GF-D8 (cell line): Measurements from ENCODE around the gene CLCF1.

ENCODE experiments used
- DNase-seq: peaks from one replicate; lab custom pipeline; 2025; lab: John Stamatoyannopoulos, UW

Gene CLCF1

DNA sequence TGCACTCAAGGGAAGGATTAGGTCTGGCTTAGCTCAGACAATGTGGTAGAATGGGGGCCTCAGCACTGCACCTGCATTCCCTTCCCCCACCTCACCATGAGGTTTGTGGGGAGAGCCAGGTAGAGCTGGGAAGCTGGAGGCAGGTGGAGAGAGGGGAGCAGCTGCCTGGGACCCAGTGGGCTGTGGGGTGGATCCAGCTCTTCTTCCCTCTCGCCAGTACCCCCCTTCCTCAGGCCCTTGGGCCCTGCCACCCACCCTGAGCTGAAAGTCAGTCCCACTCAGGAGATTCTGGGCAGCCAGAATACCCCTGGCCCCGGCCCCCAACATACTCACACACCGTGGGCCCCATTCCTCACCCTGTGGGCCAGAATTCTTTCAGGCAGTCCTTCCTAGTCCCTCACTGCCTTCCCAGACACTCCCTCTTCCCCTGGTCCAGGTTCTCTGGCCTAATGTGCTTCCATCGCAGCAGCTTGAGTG, 17.0 kb downstream of the CLCF1 start:
- no peak for DNase-seq

DNA sequence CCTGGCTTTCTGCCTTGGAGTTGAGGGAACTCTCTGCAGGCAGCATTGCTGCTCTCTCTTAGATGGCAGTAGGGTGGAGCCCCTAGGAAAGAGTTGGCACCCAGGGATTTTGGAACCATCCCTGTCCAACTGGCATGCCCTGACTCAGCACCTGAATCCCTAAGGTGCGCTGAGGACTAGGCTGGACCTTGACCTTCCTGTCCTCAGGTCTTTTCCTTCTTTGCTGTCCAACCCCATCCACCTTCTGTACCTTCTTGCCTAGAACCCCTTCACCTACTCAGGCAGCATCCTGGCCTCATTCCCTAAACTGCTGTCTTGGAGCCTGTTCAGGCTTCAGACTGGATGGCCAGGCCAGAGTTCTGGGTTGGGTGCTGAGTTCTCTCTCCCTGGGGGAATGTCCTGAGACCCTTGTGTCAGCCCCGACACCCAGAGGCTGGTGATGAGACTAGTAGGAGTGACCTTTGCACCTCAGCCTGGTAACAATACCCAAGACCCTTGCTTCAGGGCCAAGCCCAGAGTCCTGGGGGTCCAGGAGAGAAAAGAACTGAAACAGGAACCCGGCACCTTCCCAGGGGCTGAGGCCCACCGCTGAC, 17.5 kb downstream of the CLCF1 start:
- no peak for DNase-seq

DNA sequence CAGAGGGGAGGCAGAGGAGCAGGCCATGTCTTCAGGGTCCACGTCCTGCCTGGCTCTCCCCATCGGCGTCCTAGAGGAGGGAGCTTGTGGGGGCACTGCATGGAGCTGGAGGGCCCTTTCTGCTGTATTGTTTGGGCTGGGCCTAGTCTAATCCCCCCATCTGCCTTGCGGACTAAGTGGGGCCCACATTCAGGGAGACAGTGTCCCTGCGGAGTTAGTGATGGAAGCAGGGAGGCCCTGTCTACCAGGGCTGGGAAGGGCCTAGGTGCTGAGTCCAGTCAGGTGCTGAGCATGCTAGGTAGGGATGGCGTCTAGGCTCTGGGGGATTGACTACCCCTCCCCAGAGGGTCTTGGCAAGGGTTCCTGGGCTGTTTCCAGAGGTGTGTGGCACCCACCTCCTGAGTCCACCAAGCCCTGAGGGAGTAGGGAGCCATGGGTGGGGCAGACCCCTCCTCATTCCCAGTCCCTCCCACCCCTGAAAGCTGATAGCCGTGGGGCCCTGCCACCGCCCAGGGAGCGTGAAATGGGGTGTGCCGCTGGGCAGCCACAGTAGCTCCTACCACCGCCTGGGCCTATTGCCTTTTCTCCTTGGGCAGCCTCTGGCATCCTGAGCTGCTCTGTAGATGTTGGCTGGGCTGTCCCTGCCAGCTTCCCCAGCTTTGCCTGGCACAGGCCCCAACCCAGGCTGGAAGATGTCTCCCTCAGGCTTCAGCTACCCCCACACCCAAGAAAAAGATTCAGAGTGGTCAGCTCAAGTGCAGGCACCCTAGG, 18.2 kb downstream of the CLCF1 start:
- DNase-seq = no peak

DNA sequence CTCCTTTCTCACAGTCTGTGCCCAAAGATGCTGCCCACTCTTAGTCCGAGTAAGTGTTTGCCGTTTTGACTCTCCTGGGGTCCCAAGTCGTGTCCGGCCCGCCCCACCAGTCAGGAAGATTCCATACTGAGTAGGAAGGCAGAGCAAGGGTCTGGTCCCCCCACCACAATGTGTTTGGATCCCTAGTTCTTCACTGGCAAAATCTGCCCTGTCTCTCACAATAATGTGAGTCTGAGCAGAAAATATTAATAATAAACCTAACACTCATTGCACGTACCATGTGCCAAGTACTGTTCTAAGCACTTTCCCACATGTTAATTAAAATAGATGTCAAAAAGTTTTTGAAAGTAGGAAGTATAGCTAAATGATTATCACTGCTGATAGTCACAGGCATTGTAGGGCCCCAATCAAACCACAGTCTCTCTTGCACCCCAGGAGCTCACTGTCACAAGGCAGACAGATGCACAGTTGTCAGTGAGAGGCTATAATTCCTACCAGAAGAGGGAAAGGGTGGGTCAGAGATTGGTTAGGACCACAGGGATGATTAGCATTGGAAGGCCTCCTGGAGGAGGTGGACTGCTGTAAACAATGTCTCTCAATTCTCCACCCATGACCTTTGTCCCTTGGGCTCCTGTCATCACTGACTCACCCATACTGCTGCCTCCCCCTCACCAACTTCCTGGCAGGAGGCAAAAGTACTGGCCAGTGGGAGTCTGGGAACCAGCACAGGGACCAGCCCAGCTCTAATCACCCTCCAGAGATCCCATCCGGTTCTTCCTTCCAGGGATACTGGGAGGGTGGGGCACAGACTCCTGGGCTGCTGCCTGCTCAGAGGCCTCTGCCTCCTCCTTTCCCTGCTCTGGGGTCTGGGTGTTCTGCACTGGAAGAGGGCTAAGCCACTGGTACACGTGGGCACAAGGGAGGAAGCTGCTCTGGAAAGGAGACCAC, 19.0 kb downstream of the CLCF1 start:
- DNase-seq = no peak

DNA sequence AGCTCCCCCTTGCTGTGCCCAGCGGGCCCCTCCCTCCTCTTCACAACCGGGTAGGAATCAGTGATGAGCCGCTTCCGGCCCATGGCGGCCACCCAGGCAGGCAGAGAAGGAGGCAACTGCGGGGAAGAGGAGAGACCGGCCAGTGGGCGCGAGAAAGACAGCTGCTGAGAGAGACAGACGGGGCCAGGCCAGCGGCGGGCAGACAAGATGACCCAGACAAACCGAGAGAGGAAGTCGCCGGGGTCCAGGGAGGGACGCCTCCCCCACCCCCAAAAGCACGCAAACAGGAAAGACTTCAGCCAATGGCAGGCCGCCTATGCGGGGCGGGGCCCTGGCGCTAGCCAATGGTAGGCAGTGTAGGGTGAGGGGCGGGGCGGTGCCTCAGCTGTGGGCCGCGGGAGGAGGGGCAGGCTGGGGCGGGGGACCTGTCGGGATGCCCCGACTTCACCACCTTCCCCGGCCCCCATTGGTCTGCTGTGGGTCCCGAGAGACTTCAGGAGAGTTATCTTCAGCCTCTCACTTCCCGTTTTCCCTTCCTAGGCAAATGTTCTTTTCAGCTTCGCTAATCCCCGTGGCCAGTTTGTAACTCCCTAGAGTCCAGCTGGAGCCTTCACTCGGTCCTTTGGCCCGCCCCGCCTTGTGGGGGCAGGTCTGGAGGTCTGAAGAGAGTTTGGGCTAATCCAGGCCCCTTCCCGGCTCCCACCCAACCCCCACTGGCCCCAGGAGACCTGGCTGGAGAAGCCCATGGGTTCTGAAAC, 19.9 kb downstream of the CLCF1 start, which contains the start of gene POLD4:
Gene POLD4 (minus strand): TSS at position 230 of the 758 bp plus-strand sequence. CDS start 147 bp downstream, at position 83.
- DNase-seq = peak; percentile 93

DNA sequence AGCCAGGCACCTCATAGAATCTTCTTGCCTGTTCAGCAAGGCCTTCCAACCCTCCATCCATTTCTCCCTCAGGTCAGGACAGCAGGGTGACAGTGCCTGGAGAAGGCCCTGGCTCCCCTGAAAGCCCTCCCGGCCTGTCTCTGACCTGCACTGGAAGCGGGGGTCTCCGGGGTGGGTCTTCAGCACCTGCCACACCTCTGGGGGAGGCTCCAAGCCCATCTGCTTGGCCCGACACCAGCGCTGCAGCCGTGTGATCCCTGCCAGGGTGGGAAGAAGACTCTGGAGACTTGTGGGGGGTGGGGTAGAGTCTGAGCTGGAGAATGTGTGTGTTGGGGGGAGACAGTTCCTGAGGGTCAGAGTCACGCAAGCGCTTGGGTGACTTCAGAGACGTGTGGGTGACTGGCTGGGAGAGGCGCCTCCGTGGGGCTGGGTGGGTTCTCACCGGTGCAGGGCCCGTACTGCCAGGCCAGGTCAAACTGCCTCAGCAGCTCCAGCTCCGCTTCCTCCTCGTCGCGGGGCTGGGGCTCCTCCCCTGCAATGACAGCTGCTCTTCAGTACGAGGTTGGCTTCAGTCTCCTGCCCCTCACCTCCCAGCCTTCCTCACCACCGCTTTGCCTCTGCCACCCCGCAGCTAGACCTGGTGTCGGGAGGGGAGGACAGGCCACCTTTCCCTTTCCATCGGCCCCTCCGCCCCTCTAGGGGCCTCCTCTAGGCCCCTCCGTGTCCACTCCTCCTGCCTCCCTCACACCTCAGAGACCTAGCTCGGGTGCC, 20.7 kb downstream of the CLCF1 start:
- peak; percentile 41 for DNase-seq

DNA sequence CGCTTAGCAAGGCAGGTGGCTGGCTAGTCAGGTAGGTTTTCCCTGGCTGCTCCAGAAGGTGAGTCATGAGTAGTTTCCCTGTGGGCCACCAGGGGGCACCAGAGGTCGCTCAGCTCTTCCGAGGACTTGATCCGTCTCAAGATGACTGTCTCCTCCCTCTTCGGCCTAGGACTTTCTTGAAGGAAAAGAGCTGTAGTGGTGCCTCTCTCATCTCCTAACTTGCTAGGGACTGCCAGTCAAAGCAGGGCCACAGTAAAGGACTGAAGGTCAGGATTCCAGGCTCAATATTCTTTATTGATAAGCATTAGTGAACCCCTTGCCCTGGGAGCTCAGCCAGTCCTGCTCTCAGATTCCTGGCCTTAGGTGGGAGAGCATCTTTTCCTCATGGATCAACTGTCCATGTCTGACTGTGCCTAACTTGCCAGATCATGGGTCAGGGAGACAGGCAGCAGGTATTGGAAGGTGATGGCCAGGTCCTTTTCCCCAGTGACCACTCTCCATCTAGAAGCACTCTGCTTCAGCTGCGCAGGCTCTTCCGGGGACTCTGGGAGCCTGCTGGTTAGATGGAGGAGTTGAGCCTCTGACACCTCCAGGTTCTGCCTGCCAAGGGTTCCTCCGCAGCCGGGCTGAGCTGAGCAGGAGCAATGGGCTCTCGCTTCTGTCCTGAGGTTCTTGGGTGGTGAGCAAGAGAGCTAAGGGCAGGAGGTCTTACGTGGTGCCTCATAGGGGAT, 22.0 kb downstream of the CLCF1 start:
- peak; percentile 17 for DNase-seq

DNA sequence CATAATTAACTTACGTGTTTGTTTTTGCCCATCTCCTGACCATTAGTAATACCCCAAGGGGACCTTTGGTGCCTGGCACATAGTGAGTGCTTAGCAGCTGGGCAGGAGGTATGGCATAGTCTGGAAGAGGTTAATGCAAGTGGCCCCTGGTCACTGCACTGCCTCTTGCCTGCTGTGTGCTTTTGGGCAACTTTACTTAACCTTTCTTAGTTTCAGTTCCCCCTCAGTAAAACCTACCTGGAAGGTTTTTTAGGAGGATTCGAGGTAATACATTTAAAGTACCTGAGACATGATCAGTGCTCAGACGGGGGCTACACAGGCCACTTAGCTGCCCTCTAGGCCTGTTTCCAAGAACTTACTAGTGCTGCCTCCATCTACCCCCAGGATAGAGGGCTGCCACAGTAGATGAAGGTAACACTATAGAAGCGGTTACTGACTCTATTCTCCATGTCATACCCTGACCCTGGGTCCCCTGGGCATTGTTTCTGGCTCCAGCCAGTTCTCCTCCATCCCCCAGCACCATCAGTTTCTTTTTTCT, 23.4 kb downstream of the CLCF1 start:
- no peak for DNase-seq

DNA sequence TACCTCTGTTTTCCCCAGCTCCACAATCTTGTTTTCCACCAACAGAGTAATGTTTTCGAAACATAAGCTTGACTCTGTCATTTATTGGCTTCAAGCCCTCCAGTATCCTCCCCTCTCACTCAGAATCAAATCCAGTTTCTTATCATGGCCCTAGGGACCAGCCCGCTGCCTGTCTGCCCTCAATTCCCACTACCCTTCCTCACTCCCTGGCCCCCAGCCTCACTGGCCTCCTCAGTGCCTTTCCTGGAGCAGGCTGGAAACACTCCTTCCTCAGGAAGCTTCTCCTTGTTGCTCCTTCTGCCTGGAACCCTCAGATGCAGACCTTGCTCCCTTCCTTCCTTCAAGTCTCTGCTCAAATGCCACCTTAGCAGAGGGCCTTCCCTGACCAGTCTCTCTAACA, 23.9 kb downstream of the CLCF1 start:
- no peak for DNase-seq

DNA sequence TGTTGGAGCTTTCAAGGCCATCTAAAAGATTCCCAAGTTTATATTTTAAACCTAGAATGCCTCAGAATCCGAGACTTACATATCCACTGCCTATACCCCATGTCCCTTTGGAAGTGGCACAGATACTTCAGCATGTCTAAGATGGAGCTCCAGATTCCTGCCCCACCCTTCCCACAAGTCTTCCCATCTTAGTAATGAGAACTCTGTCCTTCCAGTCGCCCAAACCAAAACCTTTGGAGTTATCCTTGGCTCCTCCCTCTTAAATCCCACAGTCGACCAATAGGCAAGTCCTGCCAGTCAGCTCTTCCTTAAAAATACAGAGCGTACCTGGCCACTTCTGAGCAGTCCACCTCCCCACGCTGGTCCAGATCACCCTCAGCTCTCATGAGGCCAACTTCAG, 24.4 kb downstream of the CLCF1 start:
- no peak for DNase-seq

DNA sequence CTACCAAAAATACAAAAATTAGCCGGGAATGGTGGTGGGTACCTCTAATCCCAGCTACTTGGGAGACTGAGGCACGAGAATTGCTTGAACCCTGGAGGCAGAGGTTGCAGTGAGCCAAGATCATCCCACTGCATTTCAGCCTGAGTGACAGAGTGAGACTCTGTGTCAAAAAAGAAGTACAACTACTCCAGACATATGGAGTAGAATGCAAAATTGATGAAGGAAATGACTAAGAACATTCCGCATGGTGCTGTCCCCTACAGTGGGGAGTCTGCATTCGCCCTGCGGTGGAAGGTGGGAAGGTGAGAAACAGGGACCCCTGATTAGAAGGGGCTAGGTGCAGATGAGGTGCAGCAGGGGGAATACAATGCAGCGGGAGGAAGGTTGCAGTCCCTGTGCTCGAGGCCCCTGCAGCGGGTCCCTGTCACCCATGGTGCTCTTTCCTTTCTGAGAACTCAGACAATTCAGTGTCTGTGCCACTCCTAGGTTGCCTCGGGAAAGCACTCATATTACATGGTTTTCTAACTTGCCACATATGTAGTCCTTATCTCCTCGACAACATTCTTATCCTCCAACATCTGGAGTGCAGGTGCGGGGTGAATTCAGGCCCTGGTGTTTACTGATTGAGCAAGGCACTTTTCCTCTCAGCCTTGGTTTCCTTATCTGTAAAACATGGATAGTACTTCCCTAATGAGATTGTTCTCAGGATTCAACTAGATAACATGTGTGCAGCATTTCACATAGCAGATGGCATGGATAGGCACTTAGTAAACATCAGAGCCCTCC, 25.2 kb downstream of the CLCF1 start:
- DNase-seq = peak; percentile 88

DNA sequence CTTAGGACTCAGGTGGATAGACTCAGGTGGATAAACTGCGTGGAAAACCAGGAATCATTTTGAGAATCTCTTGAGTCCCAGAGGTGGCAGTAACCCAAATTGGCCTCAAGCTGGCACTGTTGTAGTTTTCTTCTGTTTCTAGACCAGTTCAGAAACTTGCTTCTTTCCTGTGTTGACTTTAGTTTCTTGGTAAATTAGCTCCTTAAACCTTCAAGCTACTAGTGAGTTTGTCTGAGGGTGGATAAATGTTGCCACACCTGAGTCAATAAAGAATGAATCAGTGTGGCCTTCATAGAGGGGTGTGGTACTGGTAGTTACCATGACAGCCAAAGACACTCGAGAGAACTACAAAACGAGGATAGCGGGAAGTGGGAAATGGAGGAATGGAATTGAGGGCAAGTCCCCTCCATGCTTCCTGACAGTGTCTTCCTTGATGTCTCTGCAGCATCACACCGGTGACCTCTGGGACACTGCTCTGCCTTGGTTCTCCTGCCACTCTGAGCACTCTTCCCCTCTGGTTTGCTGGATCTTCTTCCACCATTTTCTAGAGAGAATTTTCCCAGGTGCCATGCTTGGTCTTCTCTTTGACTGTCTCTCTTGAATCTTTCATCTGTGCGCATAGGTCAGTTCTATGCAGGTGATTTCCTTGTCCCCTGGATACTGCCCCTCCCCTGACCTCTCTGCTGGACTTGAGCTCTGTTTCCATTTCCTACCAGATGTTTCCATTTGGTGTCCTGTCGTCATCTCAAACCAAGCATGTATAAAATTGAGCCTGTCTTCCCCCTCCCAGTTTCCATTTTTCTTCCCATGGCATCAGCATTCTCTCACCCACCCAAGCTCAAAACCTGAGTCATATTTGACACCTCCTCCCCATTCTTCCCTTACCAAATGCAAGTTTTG, 27.2 kb downstream of the CLCF1 start:
- no peak for DNase-seq

DNA sequence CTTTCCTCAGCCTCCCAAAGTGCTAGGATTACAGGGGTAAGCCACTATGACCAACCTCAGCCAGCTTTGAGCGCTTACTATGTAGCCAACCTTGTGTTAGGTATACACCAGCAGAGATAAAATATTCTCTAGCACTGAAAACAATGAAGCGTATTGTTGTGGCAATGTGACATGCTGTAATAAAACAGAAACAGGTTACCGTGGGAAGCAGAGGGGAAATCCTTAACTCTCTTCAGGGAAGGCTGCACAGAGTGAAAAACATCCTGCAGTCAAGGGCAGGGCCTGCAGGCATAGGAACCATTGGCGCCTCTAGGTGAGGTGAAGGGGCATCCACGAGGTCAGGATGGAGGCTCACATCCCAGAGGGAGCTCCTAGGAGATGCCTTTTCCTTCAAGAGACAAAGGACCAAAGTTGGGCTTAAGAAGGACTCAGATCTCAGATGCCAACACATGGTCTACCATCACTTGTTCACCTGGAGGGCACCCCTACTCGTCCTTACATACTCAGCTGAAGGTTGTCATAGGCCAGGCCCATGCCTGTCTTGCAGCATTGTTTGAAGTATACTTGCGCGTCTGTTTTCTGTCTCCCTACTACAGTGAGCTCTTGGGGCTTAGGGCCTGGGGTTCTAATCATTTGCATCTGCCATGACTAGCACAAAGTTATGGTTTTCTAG, 28.0 kb downstream of the CLCF1 start:
- no peak for DNase-seq

DNA sequence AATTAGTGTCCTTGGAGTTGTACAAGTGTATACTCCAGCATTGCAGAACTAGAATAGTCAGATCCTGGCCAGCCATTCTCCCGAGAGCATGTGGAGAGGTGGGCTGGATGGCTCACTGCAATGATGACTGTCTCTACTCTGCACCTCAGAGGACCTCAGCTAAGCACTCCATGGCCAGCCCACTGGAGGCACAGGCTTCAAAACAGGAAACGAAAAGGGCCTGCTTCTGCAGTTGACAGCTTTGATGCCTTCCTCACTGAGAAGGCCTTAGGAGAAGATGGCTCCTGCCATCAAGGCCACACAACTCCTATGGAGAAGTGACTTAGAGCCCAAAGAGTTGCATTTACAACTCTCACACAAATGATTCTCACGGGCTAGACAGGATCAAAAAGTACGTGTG, 29.1 kb downstream of the CLCF1 start:
- DNase-seq = no peak

DNA sequence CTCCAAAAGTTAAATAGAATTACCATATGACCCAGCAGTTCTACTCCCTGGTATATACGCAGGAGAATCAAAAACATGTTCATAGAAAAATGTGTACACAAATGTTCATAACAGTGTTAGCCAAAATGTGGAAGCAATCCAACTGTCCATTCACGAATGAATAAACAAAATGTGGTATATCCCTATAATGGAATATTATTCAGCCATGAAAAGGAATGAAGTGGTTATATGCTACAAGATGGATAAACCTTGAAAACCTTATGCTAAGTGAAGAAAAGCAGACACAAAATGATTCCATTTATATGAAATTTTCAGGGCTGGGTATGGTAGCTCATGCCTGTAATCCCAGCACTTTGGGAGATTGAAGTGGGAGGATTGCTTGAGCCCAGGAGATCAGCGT, 36.1 kb downstream of the CLCF1 start:
- DNase-seq = no peak

DNA sequence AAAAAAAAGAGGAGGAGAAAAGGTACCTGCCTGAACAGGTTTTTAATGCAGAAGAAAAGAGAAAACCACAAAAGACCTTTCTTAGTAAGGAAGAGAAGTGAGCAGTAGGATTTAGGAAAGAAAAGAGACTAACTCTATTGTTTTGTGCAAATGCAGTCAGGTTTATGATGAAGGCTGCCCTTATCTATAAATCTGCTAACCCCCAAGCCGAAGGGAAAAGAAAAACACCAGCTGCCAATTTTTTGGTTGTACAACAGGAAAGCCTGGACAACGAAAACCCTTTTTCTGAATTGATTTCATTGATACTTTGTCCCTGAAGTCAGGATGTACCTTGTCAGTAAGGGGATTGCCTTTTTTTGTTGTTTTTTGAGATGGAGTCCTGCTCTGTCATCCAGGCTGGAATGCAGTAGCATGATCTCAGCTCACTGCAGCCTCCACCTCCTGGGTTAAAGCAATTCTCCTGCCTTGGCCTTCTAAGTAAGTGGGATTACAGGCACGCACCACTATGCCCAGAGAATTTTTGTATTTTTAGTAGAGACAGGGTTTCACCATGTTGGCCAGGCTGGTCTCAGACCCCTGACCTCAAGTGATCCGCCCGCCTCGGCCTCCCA, 41.2 kb downstream of the CLCF1 start:
- no peak for DNase-seq

DNA sequence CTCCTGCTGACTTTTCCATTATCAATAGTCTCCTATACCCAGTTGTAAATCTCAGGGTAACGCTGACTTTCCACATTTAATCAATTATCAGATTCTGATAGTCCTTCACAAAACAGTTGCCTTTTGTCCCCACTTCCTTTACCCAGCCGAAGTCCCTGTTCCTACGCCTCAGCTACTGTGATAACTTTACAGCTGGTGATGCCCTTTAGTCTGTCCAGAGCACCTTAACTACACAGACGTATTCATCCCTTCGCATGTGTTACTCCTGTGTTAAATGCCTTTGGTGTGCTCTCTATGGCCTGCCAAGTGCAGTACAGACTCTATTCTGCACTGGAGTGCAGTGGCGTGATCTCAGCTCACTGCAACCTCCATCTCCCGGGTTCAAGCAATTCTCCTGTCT, 49.9 kb downstream of the CLCF1 start:
- no peak for DNase-seq
